Panc1 (cell line): ENCODE data around the gene SP100. TPM values are rescaled to one million over a fixed set of nuclear protein-coding genes. Genes with fewer than 3 reads are reported as not detected.

Experiments used
- ATAC-seq: fragments of 200-7000 bp; cut with Tn5 transposase; 2 replicates; pipeline ENCODE4 v1.9.1; 2020; ENCODE audit warnings: mild to moderate bottlenecking, moderate library complexity
- BruUV-seq: library from RNA; stranded (reverse); fragments of 400-500 nt; replicated peaks from 2 replicates; lab custom pipeline; 2021; lab: Mats Ljungman, UMichigan
- CTCF ChIA-PET: fragments of 300-600 bp; sonication (Branson Sonifier 250); formaldehyde crosslinking; loops from one replicate; lab custom pipeline; 2022; ENCODE audit warnings: antibody characterized with exemption; lab: Charles Lee
- POLR2A ChIA-PET: fragments of 300-600 bp; sonication (Branson Sonifier 250); formaldehyde crosslinking; loops from one replicate; lab custom pipeline; 2022; ENCODE audit warnings: antibody characterized with exemption; lab: Charles Lee
- DNase-seq: peaks from one replicate; pipeline ENCODE4 v3.0.0-alpha.2; 2010; ENCODE audit warnings: low read depth, low spot score
- H3K27ac ChIP-seq: 2 replicates; pipeline ENCODE4 v1.5.1; 2011; ENCODE audit warnings: mild to moderate bottlenecking, low read length, inconsistent platforms
- H3K27me3 ChIP-seq: fragments of 200-500 bp; sonication (Bioruptor generic); 2 replicates; pipeline ENCODE4 v1.6.0; 2014; ENCODE audit warnings: low read length, inconsistent platforms; ENCODE audit not compliant: control insufficient read depth, insufficient read depth
- H3K36me3 ChIP-seq: fragments of 200-500 bp; sonication (Bioruptor generic); 2 replicates; pipeline ENCODE4 v1.5.1; 2014; ENCODE audit warnings: inconsistent platforms, mild to moderate bottlenecking, low read length, moderate library complexity; ENCODE audit not compliant: control insufficient read depth, insufficient read depth
- H3K4me1 ChIP-seq: 2 replicates; pipeline ENCODE4 v1.5.1; 2011; ENCODE audit warnings: inconsistent platforms, mild to moderate bottlenecking, low read length, moderate library complexity; ENCODE audit not compliant: control insufficient read depth, insufficient read depth
- H3K4me3 ChIP-seq, 2 experiments: 2 replicates each; pipeline ENCODE4 v1.5.1; 2011 to 2012; ENCODE audit warnings: low read depth in 2 of 2, low read length in 2 of 2, mild to moderate bottlenecking in 2 of 2, inconsistent platforms in 1 of 2, moderate library complexity in 1 of 2
- H3K9me3 ChIP-seq: fragments of 200-500 bp; sonication (Bioruptor generic); 2 replicates; pipeline ENCODE4 v1.5.1; 2014; ENCODE audit warnings: low read depth, mild to moderate bottlenecking, inconsistent platforms, low read length, moderate library complexity; ENCODE audit not compliant: control insufficient read depth, insufficient read depth
- CTCF ChIP-seq: fragments of 450-650 bp; IDR thresholded peaks from 2 replicates; pipeline ENCODE4 v1.5.1; 2017; ENCODE audit warnings: mild to moderate bottlenecking
- POLR2AphosphoS5 ChIP-seq: IDR thresholded peaks from 2 replicates; pipeline ENCODE4 v1.6.1; 2012; ENCODE audit warnings: mild to moderate bottlenecking, low read depth, low read length, moderate library complexity
- SIN3A ChIP-seq: IDR thresholded peaks from 2 replicates; pipeline ENCODE4 v1.6.1; 2012; ENCODE audit warnings: low read depth, mild to moderate bottlenecking, low read length, moderate library complexity, borderline replicate concordance; ENCODE audit not compliant: insufficient read depth
- TCF7L2 ChIP-seq: IDR thresholded peaks from 2 replicates; pipeline ENCODE4 v1.6.1; 2011; ENCODE audit warnings: mild to moderate bottlenecking, low read depth, low read length, inconsistent platforms
- in situ Hi-C: cut with HindIII; loops from 2 replicates; pipeline ENCODE4 v1.10.0; 2016; ENCODE audit warnings: low sequenced_read_pairs, low pct_unique_long_range_greater_than_20kb
- intact Hi-C: fragments of 100-400 bp; cut with micrococcal nuclease; formaldehyde crosslinking; loops from one replicate; pipeline ENCODE4 v1.10.0; 2022; ENCODE audit not compliant: unreplicated experiment
- total RNA-seq: library from RNA; stranded (reverse); gene quantifications from one replicate; pipeline ENCODE4 v1.2.1, GENCODE V29; 2021; ENCODE audit not compliant: unreplicated experiment
- TF ChIP-seq, protein P1 (sequence below), 2 experiments: IDR thresholded peaks; 2 replicates each; pipeline ENCODE4 v1.6.1; 2011 to 2012; ENCODE audit warnings: low read depth in 2 of 2, control low read depth in 1 of 2, low read length in 1 of 2, mild to moderate bottlenecking in 1 of 2, moderate library complexity in 1 of 2; ENCODE audit not compliant: insufficient read depth in 1 of 2

The SP100 gene
- total RNA-seq, 1 experiment from 2014 or later: 27.2 TPM

GRCh38 chr2:230473378-230473777, 57.4 kb downstream of the SP100 start:
- ChIA-PET POLR2A (no interaction called here), CTCF (no interaction called here)
- no peaks in the 10 kb centered on the region for H3K4me1 ChIP-seq
- H3K27ac ChIP-seq: no peak overlapping the region
- ATAC-seq (no peak), DNase-seq (no peak)
- H3K9me3 ChIP-seq: no peaks in the 10 kb centered on the region
- H3K27me3 ChIP-seq: no peaks in the 10 kb centered on the region
- no TSS peak for BruUV-seq
- no peak for TF ChIP-seq CTCF
- TF ChIP-seq TCF7L2: no peak
- TF ChIP-seq, protein P1, sequence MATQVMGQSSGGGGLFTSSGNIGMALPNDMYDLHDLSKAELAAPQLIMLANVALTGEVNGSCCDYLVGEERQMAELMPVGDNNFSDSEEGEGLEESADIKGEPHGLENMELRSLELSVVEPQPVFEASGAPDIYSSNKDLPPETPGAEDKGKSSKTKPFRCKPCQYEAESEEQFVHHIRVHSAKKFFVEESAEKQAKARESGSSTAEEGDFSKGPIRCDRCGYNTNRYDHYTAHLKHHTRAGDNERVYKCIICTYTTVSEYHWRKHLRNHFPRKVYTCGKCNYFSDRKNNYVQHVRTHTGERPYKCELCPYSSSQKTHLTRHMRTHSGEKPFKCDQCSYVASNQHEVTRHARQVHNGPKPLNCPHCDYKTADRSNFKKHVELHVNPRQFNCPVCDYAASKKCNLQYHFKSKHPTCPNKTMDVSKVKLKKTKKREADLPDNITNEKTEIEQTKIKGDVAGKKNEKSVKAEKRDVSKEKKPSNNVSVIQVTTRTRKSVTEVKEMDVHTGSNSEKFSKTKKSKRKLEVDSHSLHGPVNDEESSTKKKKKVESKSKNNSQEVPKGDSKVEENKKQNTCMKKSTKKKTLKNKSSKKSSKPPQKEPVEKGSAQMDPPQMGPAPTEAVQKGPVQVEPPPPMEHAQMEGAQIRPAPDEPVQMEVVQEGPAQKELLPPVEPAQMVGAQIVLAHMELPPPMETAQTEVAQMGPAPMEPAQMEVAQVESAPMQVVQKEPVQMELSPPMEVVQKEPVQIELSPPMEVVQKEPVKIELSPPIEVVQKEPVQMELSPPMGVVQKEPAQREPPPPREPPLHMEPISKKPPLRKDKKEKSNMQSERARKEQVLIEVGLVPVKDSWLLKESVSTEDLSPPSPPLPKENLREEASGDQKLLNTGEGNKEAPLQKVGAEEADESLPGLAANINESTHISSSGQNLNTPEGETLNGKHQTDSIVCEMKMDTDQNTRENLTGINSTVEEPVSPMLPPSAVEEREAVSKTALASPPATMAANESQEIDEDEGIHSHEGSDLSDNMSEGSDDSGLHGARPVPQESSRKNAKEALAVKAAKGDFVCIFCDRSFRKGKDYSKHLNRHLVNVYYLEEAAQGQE (IDR thresholded peaks at IDR 0.05; ENCODE audit: insufficient read depth in 1 of 2, low read depth in 2 of 2, low read length in 1 of 2): no peak
- TF ChIP-seq POLR2AphosphoS5: no peak
- TF ChIP-seq SIN3A: no peak
- H3K4me3 ChIP-seq: no peak overlapping the region
- in situ Hi-C loops (no loop called here), intact Hi-C loops (no loop called here)
- peaks cover 2% of the 10 kb centered on the region; the same call in 1 of the 2 replicates for H3K36me3 ChIP-seq

DNA sequence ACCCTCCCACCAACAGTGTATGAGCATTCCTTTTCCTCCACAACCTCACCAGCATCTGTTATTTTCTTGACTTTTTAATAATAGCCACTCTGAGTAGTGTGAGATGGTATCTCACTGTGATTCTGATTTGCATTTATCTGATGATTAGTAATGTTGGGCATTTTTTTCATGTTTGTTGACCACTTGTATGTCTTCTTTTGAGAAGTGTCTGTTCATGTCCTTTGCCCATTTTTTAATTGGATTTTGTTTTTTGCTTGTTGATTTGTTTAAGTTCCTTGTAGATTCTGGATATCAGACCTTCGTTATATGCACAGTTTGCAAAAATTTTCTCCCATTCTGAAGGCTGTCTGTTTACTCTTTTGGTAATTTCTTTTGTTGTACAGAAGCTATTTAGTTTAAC, 59.1 kb downstream of the SP100 start:
- in situ Hi-C loops (no loop called here), intact Hi-C loops (no loop called here)
- DNase-seq (no peak), ATAC-seq (no peak)
- ChIA-PET POLR2A (no interaction called here), CTCF (no interaction called here)
- TF ChIP-seq, protein P1 (IDR thresholded peaks at IDR 0.05; ENCODE audit: insufficient read depth in 1 of 2, low read depth in 2 of 2, low read length in 1 of 2): no peak
- TF ChIP-seq SIN3A (no peak), POLR2AphosphoS5 (no peak), TCF7L2 (no peak), CTCF (no peak)
- Histone ChIP-seq H3K4me1 (no peaks in the 10 kb centered on the region), H3K4me3 (no peak overlapping the region), H3K36me3 (no peaks in the 10 kb centered on the region), H3K27me3 (no peaks in the 10 kb centered on the region), H3K27ac (no peak overlapping the region), H3K9me3 (no peaks in the 10 kb centered on the region)
- BruUV-seq: no TSS peak
